ENCODE measurements around the gene TFF2.

TFF2 gene, protein sequence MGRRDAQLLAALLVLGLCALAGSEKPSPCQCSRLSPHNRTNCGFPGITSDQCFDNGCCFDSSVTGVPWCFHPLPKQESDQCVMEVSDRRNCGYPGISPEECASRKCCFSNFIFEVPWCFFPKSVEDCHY

DNA sequence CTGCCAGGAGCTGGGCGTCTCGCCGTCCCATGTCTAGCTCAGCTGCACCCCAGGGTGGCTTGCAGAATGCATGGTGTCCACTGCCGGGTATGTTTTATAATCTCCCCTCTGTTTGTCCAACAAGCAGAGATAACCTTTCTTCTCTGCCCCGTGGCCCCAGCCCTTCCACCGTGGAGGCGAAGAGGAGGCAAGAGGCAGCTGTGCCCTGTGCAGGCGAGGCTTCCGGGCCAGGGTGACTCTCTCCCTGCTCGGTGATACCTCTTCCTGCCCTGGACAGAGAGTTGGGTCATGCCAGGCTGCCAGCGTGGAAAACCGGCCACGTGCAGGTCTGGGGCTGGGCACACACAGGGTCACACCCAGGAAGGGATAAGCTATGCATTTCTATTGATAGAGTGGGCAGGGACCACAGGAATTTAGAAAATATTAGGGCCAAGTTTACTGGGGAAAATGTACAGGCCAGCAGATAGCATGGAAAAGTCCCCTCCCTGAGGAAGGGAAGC is at the start of gene TFF2:
Gene TFF2, minus strand, starts transcription at position 68 of the 500 bp plus-strand sequence. Its CDS starts 37 bp downstream, at position 31.
- DNase-seq = no peak

DNA sequence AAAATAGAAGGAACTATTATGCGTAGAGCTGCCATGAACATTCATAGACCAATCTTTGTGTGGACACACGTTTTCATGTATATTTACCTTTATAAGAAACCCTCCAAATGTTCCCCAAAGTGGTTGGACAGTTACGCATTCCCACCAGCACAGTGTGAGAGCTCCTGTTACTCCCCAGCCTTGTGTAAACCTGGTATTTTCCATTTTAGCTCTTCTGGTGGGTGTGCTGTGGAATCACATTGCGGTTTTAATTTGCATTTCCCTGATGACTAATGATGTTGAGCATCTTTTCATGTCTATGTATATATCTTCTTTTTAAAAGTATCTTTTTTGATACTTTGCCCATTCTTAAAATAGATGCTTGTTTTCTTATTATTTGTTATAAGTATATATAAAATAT is 49.7 kb upstream of the TFF2 start:
- no peak for DNase-seq

DNA sequence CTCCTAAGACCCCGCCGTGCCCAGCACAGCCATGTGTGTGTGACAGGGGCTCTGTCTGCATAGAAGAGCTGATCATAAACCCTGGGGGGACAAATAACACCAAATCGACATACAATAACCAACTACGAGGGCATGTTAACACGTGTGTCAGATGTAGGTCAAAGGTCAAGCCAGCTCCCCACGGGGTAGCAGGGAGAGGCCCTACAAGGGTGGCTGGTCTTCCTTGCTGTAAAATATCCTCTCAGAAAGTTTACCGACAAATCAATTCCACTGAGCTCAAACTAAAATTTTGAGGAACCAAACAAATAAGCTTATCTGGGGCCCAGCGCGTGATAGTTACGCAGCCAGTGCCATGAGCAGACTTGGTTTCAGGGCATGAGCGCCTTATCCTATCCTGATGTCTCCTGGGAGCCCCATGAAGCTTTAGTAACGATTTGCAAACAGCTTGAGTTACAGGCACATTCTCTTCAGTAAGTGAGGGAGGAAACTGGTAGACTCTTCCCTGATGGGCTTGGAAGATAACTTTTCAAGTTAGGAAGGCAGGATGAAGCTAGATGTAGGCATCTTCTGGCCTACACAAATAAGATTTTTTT is 47.7 kb upstream of the TFF2 start:
- no peak for DNase-seq

DNA sequence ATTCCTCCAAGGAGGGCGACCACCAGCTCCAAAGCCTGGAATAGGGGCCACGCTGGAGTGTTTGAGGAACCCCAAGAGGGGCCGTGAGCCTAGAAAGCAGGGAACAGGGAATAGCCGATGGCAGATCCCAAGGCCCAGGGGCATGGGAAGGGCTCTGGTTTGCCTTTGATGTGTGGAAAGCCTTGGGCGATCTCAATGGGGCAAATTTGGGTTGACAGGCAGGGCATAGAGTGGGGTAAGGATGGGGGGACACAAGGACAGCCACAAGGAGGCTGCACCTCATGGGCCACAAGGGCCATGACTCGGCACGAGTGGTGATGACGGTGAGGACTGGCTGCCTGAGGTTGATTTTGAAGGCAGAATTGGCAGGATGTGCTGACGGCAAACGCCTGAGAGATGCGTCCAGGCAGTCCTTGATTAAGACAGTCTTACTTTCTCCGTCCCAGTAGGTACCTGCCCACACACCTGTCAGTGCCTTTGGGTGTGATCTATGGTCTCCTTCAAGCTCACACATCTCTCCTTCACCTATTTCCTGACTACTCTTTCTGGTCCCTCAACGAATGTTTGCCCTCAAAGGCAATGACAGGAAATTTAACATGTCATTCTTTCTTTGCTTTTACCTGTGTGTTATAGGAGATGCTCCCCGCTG is 47.1 kb upstream of the TFF2 start:
- no peak for DNase-seq

DNA sequence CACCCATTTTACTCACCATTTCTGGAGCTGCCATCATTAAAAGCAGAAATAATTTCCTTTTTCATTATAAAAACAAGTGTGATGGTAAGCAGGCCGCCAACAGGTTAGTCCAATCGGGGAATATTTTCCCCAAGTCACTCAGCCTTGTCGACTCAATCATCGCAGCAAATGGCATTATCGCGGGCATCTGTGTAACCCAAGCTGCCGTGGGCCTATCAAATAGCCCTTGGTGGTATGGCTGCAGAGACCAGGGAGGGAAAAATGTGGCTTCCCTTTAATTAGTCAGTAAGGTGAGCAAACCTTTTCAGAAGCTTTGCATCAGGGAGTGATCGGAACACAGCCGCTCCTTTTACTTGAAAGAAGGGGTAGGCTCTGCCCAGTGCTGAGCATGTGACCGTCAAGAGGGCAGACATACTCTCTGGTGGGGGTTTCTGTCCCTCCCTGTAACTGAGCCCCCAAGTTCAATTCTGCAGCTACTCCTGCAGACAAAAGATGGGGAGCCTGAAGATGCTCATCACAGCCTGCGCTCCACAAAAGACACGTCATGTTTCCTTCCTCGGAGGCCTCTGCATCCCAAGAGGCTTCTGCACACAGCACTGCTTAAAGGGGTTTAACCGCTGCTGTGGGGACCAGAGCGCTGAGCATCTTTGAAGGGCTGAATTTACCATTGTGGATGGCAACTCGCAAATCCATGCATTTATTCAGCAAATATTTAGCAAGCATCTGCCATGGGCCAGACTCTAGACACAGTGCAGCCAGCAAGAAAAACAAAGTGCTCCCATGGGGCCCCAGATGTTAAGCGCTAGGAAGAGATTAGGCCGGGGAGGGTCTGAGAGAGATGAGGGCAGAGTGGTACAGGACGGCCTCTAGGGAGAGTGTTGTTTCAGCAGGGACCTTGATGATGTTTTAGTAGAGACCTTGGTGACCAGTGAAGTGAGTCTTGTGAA is 46.3 kb upstream of the TFF2 start:
- no peak for DNase-seq

DNA sequence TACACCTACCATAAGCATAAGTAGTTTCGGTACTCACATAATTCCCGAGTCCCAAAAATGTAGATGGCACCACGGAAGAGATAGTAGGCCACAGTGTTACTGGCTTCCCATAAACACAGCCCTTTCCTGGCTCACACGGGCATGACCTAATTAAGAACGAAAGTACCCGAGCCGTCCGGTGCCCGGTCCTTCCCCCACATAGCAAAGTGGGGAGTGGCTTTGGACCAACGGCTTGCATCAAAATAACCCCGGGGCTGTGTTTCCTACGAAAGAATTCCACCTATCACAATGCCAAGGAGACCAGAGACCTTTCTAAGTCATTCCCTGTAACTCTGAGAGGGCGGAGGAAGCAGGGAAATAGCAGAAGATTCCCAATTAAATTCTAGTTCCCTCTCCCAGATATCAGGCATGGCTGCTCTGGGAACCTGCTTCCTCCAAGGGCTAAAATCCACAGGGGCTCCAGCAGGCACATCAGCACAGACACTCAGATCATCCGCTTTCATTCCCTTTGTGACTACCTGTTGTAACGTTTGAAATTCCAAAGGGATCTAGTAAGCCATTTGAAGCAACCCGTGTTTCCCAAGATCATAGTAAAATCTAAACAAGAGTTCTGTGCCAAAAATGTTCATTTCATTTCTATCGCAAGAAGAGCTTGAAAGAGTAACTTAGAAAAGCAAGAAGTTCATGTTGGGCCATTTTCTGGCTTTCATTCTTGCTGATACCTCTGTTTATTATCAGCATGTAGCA is 45.3 kb upstream of the TFF2 start, which contains the start of gene TMPRSS3:
Gene TMPRSS3, minus strand, starts transcription at position 148 of the 747 bp plus-strand sequence. CDS start 635 bp downstream, outside the sequence.
- DNase-seq = no peak

DNA sequence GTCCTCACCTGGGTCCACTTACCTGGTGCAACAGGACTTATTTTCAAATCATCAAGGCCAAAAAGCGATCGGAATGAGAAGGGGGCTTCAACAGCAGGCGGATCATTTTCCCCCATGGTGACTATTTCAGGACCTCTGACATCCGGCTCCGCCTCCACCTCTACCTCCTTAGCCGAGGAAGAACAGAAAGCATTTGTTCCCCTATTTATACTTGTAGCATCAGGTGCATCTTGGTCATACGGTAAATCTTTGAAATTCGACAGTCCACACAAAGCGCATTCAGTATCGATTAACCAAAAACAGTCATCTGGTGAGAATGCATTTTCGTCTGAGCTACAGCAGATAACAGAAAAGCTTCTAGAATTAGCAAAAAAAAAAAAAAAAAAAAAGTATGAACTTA is 44.5 kb upstream of the TFF2 start:
- DNase-seq = no peak

DNA sequence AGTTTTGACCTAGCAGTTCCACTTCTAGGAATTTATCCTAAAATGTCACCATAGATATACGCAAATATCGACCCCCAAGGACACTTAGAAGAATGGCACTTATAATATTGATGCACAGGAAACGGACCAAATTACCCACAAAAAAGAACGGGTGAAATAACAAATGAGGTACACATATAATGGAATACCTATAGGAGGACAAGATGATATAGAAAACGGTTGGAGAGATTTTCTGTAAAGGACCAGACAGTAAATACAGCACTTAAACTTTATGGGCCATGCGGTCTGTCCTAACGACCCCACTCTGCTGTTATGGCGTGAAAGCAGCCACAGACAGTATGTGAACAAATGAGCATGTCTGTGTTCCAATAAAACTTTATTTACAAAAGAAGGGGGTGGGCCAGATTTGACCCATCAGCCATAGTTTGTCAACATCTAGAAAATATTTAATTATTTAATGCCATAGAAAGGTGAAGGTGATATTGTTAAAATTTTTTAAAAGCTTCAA is 42.7 kb upstream of the TFF2 start:
- DNase-seq = no peak

DNA sequence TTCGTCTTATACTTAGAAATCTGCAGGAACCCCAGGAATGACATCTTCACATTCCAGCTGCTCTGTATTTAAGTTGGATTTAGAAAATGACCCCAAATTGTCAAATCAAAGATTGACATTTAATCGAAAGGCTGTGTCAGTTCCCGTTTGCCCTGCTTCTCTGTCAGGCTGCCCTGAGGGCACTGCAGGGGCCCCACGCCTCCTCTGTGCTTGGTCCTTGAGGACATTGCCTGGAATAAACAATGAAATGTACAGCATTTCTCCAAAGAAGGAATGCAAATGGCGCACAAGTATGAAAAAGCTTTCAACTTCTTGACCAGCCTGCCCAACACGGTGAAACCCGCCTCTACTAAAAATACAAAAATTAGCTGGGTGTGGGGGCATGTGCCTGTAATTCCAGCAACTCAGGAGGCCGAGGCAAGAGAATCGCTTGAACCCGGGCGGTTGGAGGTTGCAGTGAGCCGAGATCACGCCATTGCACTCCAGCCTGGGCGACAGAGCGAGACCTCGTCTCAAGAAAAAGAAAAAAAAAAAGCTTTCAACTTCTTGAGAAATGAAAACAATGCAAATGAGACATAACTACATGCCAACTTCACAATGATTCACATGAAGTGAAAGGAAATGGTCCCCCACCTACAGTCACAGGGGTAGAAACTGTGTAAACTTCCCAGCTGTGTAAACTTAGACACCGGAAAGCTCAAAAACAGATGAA is 42.1 kb upstream of the TFF2 start:
- no peak for DNase-seq

DNA sequence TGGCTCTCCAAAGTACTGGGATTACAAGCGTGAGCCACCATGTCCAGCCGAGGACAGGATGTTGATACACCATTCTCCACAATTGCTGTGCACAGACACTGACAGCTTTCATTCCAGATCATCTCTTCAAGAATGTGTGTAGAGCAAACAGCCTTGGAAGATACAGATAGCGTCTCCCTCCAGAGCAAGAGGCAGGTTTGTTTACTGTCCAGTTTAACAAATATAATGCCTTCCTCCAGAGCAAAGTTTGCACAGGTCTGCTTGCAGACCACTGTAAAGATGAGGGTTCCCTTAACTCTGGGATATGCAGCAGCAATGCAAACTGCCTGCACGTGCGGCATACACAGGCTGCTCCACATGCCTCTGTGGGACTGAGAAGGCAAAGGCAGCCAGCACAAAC is 40.5 kb upstream of the TFF2 start:
- no peak for DNase-seq

DNA sequence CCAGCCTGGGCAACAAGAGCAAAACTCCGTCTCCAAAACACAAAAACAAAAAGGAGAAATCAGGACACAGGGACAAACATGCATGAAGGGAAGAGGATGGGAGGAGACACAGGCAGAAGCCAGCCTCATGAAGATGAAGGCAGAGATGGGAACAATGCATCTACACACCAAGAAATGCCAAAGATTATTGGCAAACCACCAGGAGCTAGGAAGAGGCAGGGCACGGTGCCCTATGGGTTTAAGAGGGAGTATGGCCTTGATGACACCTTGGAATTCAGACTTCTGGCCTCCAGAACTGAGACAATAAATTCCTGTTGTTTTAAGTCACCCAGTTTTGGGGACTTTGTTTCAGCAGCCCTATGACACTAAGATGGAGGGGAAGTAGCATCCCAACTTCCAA is 39.9 kb upstream of the TFF2 start:
- DNase-seq = no peak

DNA sequence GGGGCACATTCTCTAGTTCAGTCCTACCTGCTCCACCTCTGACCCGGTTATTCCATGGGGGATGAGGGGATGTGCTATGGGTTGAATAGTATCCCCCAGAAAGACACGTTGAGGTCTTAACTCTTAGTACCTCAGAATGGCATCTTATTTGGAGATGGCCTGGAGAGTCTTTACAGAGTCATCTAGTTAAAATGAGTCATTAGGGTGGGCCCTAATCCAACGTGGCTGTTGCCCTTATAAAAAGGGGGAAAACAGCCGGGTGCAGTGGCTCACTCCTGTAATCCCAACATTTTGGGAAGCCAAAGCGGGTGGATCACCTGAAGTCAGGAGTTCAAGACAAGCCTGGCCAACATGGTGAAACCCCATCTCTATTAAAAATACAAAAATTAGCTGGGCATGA is 39.4 kb upstream of the TFF2 start:
- no peak for DNase-seq

DNA sequence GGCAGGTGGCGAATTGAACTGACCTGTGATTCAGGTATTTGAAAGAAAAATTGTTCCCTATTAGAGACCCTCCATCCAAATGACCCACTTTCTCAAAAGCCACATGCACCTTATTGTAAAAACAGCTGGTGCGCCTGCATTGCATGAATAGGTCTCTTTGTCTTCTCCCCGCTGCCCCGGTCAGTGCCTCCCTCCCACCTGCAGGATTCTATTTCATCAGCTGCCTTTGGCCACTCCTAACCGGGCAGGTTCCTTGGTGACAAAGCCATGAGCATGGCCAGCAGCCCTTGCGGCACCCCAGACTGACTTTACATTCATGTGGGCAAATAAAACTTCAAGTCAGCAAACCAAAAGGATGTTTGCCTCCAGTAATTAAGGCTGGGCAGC is 38.6 kb upstream of the TFF2 start:
- no peak for DNase-seq

DNA sequence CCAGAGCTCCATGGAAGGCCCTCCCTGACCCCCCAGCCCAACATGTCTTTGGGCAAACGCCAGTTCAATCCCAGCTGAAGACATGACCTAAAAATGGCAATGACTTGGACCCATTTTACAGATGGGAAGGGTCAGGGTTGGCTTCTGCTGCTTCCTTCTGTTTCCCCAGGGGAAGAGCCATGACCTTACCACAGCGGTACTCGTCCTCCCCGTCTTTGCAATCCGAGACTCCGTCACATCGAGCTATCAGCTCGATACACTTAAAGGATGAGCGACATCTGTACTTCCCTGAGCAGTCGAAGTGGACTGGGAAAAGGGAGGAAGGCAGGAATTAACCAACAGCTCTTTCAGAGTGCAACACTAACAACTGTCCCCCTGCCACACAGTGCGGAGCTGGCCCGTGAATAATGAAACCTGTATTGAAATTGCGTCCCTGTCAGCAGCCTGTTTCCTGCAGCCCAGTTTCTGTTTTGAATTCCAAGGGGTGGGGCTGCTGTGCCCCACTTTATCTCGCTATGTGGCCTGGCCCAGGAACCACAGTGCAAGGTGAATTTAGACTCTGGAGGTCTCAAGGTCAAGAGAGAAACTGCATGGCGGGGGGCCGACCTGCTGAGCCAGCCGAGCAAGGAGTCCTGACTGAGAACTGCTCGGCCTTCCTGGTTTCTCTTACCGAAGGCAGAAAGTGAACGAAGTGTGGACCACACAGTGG is 38.1 kb upstream of the TFF2 start:
- DNase-seq = no peak

DNA sequence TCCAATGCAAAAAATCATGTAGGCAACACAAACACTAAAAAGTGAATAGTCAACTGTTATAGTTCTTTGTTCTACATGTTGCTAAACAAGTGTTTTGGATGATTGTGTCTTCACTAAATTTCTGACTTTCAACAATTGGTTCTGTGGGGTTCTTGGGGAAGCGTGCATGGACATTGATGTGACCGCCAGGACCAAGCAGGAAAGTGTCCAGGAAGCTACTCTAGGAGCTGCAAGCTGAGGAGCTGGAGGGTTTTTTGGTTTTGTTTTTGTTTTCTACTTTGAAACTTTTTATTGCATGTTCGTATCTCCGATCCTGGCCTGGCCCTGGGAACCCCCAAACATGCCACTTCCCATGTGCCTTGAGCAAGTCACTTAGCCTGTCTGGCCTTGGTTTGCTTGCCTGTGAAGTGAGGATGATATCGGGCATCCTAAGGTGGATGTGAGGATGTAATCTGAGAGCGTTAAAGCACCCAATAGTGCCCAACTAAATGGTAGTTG is 37.1 kb upstream of the TFF2 start:
- no peak for DNase-seq

DNA sequence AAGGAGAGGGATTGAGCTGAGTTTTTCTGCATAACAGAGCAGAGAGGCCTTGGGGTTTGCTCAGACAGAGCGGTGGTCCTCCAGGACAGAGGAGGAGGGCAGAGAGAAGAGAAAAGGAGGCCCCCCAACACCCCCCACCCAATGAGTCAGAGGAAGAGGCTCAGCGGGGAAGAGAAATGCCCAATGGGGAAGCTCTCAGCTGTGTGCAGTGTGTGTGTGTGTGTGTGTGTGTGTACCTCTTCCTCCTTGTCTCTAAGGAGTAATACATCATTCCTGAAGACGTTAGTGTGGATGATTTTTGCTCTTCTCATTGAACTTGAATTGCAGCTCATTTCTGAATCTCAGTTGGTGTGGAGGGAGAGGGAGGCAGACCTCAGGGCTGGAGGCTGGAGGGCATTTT is 36.4 kb upstream of the TFF2 start:
- no peak for DNase-seq

DNA sequence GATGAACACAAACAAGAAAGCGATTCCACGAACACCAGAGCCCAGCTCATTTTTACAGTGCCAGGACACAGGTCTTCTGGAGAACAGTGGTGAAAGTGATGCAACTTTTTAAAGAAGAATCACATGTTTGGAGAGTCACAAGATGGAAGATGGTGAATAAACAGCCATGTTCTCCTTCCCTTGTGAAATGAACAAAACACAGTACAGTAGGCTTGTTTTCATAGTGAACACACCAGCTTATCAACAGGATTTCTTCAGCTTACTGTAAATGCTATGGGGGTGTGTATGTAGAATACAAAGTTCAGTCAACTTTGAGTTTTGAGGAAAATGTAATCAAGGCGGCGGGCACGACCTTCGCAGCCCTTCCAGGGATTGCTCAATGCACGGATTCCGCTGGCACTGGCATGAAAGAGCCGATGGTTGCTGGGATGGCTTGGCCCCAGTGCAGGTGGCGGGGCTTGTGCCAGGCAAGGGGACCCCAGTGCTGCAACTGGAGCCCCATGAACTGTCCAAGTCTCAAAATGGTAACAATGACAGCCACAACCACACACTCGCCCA is 35.3 kb upstream of the TFF2 start:
- no peak for DNase-seq

DNA sequence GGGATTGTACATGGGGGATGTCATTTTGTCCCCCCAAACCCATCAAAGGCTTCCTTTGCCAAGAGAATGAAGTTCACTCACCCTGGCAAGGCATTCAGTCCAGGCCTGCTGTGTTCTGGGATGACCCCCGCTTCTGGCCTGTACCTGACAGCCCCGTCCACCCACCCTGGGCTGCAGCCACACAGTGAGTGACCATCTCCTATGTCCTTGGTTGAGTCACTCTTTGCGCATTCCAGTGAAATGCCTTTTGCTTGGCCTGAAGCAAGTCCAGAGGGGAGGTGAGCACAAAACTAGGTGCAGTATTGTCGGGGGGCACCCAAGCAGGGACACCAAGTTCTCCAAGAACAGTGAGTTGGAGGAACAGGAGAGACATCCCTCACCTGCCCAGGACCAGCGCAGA is 34.8 kb upstream of the TFF2 start:
- DNase-seq = no peak

DNA sequence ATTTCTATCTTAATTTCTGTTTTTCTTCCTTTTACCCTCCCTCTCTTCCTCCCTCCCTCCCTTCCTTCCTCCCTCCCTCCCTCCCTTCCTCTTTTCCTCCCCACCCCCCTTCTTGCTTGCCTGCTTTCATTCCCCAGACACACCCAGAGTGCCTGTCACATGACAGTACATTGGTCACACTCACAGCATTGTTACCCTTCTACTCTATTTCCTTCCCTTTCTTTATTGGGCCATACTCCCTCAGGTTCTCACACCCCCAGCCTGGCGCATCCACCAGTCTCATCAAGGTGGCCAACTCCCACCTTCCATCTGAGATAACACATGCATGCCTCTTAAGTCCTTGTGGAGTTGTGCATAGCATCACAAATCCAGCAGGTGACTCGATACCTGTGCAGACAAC is 34.2 kb upstream of the TFF2 start:
- no peak for DNase-seq

DNA sequence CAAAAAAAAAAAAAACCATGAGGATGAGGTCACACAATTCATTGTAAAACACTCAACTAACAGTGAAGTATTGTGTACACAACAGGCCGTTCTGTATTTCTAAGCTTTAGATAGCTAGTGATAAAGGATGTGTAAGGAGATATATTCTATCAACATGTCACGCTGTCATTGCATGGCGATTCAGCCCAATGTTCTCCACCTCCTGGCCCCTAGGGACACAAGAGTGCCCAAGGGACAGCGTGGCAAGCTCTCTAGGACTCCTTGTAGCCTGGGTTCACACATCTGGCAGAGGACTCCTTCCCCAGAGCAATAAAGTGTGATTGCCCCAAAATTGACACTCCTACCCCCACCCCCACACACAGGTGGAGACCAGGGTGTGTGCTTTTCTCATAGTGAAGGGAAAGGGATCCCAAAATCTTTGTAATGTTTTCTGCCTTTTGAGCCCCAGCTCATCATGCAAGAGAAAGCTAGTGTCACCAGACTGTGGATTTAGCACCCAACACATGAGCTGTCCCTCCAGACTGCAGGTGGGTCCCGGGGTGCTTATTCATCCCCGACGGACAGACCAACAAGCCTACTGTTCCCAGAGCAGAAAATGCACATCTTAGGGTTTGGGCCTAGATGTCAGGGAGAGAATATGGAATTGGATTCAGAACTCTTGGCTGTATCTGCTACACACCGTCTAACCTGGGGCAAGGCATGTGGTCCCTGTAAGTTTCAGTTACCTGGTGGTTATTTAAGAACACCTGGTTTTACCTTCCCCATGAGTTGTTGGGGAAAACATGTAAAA is 33.6 kb upstream of the TFF2 start:
- no peak for DNase-seq
